GM12878 (cell line): Measurements from ENCODE around the gene CDR2L. TPM values are rescaled to one million over a fixed set of nuclear protein-coding genes. Genes with fewer than 3 reads are reported as not detected.
A peak's percentile ranks its signal among the peaks of the same experiment; 100 is the strongest.

ENCODE experiments used
- ATAC-seq: fragments of 200-7000 bp; cut with Tn5 transposase; 3 replicates; pipeline ENCODE4 v1.9.1; 2020; ENCODE audit warnings: mild to moderate bottlenecking, moderate library complexity
- BruUV-seq: library from RNA; stranded (reverse); fragments of 400-500 nt; replicated peaks from 2 replicates; lab custom pipeline; 2021; lab: Mats Ljungman, UMichigan
- CTCF ChIA-PET: fragments of 300-600 bp; sonication (Branson Sonifier 250); formaldehyde crosslinking; extraction: SDS; loops from one replicate; lab custom pipeline; 2021; ENCODE audit warnings: inconsistent platforms; lab: Yijun Ruan, JAX
- POLR2A ChIA-PET: fragments of 350-600 bp; formaldehyde crosslinking; extraction: SDS; loops from one replicate; lab custom pipeline; 2021; ENCODE audit warnings: inconsistent platforms; lab: Charles Lee
- RAD21 ChIA-PET: fragments of 300-600 bp; sonication (Branson Sonifier 250); formaldehyde crosslinking; loops from one replicate; lab custom pipeline; 2023; ENCODE audit warnings: antibody characterized with exemption; ENCODE audit not compliant: unreplicated experiment; lab: Charles Lee
- SMC1A ChIA-PET: fragments of 300-600 bp; sonication (Branson Sonifier 250); formaldehyde crosslinking; loops from one replicate; lab custom pipeline; 2023; ENCODE audit not compliant: unreplicated experiment, uncharacterized antibody; lab: Charles Lee
- DNase-seq: peaks from one replicate; pipeline ENCODE4 v3.0.0-alpha.2; 2011; ENCODE audit warnings: low read depth, low spot score
- FAIRE-seq: peaks from 3 replicates; lab custom pipeline; 2011; peaks lifted over from hg19 to GRCh38; lab: Jason Lieb, UNC
- H2AFZ ChIP-seq: 2 replicates; pipeline ENCODE4 v1.6.0; 2011; ENCODE audit warnings: low read depth, low read length, control low read depth; ENCODE audit not compliant: control insufficient read depth
- H3K27ac ChIP-seq: 2 replicates; pipeline ENCODE4 v1.5.1; 2011; ENCODE audit warnings: control low read depth; ENCODE audit not compliant: control insufficient read depth, insufficient read depth
- H3K27me3 ChIP-seq, 2 experiments: replicated peaks in 1 of 2; 2 replicates each; pipeline versions ENCODE4 v1.6.0 to v1.6.1; 2011; ENCODE audit warnings: low read length in 1 of 2; ENCODE audit not compliant: control insufficient read depth in 2 of 2, insufficient read depth in 2 of 2
- H3K36me3 ChIP-seq, 2 experiments: 2 replicates each; pipeline ENCODE4 v1.5.1; 2011; ENCODE audit warnings: low read length in 1 of 2; ENCODE audit not compliant: control insufficient read depth in 2 of 2, insufficient read depth in 2 of 2
- H3K4me1 ChIP-seq: 2 replicates; pipeline ENCODE4 v1.6.1; 2011; ENCODE audit warnings: mild to moderate bottlenecking, low read length, moderate library complexity, mixed read lengths; ENCODE audit not compliant: control insufficient read depth, insufficient read depth
- H3K4me2 ChIP-seq: 2 replicates; pipeline ENCODE4 v1.6.0; 2011; ENCODE audit warnings: control low read depth; ENCODE audit not compliant: control insufficient read depth, insufficient read depth
- H3K4me3 ChIP-seq: fragments of 200-600 bp; sonication (generic); 2 replicates; pipeline ENCODE4 v1.5.1; 2016
- H3K79me2 ChIP-seq: 2 replicates; pipeline ENCODE4 v1.6.0; 2011; ENCODE audit warnings: low read length; ENCODE audit not compliant: control insufficient read depth, insufficient read depth
- H3K9ac ChIP-seq: 2 replicates; pipeline ENCODE4 v1.8.0; 2011; ENCODE audit warnings: low read length, control low read depth, mixed read lengths; ENCODE audit not compliant: control insufficient read depth, insufficient read depth
- H3K9me3 ChIP-seq: replicated peaks from 3 replicates; pipeline ENCODE4 v1.5.1; 2011; ENCODE audit warnings: mild to moderate bottlenecking, low read length; ENCODE audit not compliant: control insufficient read depth, insufficient read depth
- H4K20me1 ChIP-seq: 2 replicates; pipeline ENCODE4 v1.6.0; 2011; ENCODE audit not compliant: control insufficient read depth, insufficient read depth
- BCL11A ChIP-seq: IDR thresholded peaks from 2 replicates; pipeline ENCODE4 v1.6.1; 2011; ENCODE audit warnings: low read depth, low read length
- BHLHE40 ChIP-seq, 2 experiments: fragments of 450-650 bp in 1 of 2; IDR thresholded peaks; 2 replicates each; pipeline ENCODE4 v1.6.1; 2011 to 2017; ENCODE audit warnings: low read depth in 2 of 2, borderline replicate concordance in 1 of 2, improper control_type of control experiment in 1 of 2, low read length in 1 of 2, mild to moderate bottlenecking in 1 of 2
- CEBPZ ChIP-seq: fragments of 150-350 bp; IDR thresholded peaks from 2 replicates; pipeline ENCODE4 v1.6.1; 2016; ENCODE audit warnings: low read depth, low read length
- EZH2 ChIP-seq: IDR thresholded peaks from 2 replicates; pipeline ENCODE4 v1.6.1; 2012; ENCODE audit warnings: low read depth, mild to moderate bottlenecking, control low read depth, inconsistent platforms, low read length, borderline replicate concordance; ENCODE audit not compliant: control insufficient read depth
- HDGF ChIP-seq: fragments of 450-650 bp; IDR thresholded peaks from 2 replicates; pipeline ENCODE4 v1.6.1; 2016; ENCODE audit warnings: antibody characterized with exemption
- RAD51 ChIP-seq: fragments of 450-650 bp; IDR thresholded peaks from 2 replicates; pipeline ENCODE4 v1.6.1; 2016; ENCODE audit warnings: moderate library complexity, mild to moderate bottlenecking, inconsistent platforms
- RELA ChIP-seq: fragments of 450-650 bp; IDR thresholded peaks from 2 replicates; pipeline ENCODE4 v1.8.0; 2014; ENCODE audit warnings: borderline replicate concordance; ENCODE audit not compliant: partially characterized antibody
- SMAD5 ChIP-seq: IDR thresholded peaks from 2 replicates; pipeline ENCODE4 v1.6.1; 2016; ENCODE audit warnings: antibody characterized with exemption, low read depth
- TAF1 ChIP-seq: IDR thresholded peaks from 2 replicates; pipeline ENCODE4 v1.6.1; 2011; ENCODE audit warnings: mild to moderate bottlenecking, low read depth, low read length, borderline replicate concordance
- ZNF622 ChIP-seq: fragments of 450-650 bp; IDR thresholded peaks from 2 replicates; pipeline ENCODE4 v1.6.1; 2017; ENCODE audit warnings: mild to moderate bottlenecking, inconsistent platforms
- WGBS: methylation state at CpG from one replicate; pipeline ENCODE4 v1.1.6; 2016; ENCODE audit warnings: low lambda C conversion rate; ENCODE audit not compliant: insufficient replicate concordance, insufficient coverage; ENCODE audit errors: missing lambda C conversion rate; 5-methylcytosine and 5-hydroxymethylcytosine counted together
- in situ Hi-C: fragments of 300-500 bp; cut with MboI; formaldehyde crosslinking; loops from 9 replicates; pipeline ENCODE4 v1.14.3; 2018; ENCODE audit warnings: mixed read lengths
- intact Hi-C: fragments of 100-400 bp; cut with micrococcal nuclease; formaldehyde crosslinking; loops from one replicate; pipeline ENCODE4 v1.14.2; 2022; ENCODE audit not compliant: unreplicated experiment
- polyA plus RNA-seq, 11 experiments: library from polyadenylated mRNA; depleted of rRNA in 4 of 11; unstranded in 6 of 11; stranded (reverse) in 5 of 11; fragments of >200 nt; fragmentation: Nextera tagmentation in 4 of 11; fragmentation: Illumina TruSeq in 1 of 11; extraction: Ambion mirVana in 4 of 11; extraction: Trizol in 1 of 11; gene quantifications; 1 replicate in 1 of 11; 2 replicates in 10 of 11; pipeline versions ENCODE4 v1.2.1 to v1.2.3, GENCODE V29; 2011 to 2016; ENCODE audit warnings: inconsistent platforms in 2 of 11, missing spikeins in 2 of 11, low read depth in 1 of 11
- total RNA-seq, 4 experiments: library from RNA; depleted of rRNA in 3 of 4; stranded (reverse); fragments of >200 nt in 3 of 4; fragmentation: Illumina TruSeq in 1 of 4; extraction: Trizol in 1 of 4; gene quantifications; 2 replicates each; pipeline versions ENCODE4 v1.2.1 to v1.2.3, GENCODE V29; 2013 to 2021
- TF ChIP-seq, protein P1 (sequence below): fragments of 450-650 bp; IDR thresholded peaks from 2 replicates; pipeline ENCODE4 v1.6.1; 2017; ENCODE audit warnings: mild to moderate bottlenecking, low read depth, inconsistent platforms; ENCODE audit not compliant: poor library complexity, severe bottlenecking

Gene CDR2L
- total and polyA plus RNA-seq, 10 of the 15 experiments (the other 5 are each of a cell fraction or from before 2014, with no cell fraction given), result 0.03 to 0.18 (median 0.04) TPM; not detected in 6

- TF ChIP-seq CEBPZ (no peak), SMAD5 (no peak), EZH2 (no peak), HDGF (no peak), ZNF622 (no peak)
- TF ChIP-seq, all 136 proteins: peak for 0
These were observed 23.1 kb upstream of the CDR2L start (continued) for GRCh38 chr17:74964246-74964761.

DNA sequence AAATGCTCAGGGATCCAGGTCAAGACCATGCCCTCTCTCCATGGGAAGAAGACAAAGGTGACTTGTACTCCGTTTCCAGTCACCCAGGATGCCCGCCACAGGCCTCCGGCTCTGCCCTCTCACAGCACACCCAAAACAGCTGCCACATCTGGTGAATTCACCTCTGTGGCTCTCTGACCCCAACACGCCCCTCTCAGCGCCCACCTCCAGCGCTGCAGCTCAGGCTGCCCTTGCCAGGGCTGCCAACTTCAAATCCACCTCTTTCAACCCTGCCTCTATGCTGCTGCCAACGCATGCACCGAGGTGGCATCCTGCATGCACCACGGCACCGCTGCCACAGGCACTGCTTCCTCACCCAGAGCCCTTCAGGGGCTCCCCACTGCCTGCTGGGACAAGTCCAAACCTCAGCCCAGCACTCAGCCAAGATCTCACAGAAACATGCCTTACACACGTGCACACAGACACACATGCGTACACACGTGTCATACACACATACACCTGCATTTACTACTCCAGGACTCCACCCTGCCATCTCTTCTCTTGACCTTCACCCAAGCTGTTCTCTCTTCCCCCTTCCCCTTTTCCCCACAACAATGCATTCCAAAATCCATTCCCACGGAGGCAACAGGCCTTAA, 22.3 kb upstream of the CDR2L start:
- H3K36me3 ChIP-seq, result no peaks in the 10 kb centered on the region
- intact Hi-C loops, result loop anchor here (5.0 to 10.0 kb wide), 4 partner anchors 70 to 450 kb away; no protein-coding TSS in a partner anchor
- TF ChIP-seq BCL11A (no peak), RELA (no peak), TAF1 (no peak), RAD51 (no peak), BHLHE40 (IDR thresholded peaks at IDR 0.05; ENCODE audit: borderline replicate concordance in 1 of 2, low read depth in 2 of 2, low read length in 1 of 2) (peak in 1 of 2 experiments; percentile 18; a peak in 1 of 4 replicates)
- TF ChIP-seq, protein P1, sequence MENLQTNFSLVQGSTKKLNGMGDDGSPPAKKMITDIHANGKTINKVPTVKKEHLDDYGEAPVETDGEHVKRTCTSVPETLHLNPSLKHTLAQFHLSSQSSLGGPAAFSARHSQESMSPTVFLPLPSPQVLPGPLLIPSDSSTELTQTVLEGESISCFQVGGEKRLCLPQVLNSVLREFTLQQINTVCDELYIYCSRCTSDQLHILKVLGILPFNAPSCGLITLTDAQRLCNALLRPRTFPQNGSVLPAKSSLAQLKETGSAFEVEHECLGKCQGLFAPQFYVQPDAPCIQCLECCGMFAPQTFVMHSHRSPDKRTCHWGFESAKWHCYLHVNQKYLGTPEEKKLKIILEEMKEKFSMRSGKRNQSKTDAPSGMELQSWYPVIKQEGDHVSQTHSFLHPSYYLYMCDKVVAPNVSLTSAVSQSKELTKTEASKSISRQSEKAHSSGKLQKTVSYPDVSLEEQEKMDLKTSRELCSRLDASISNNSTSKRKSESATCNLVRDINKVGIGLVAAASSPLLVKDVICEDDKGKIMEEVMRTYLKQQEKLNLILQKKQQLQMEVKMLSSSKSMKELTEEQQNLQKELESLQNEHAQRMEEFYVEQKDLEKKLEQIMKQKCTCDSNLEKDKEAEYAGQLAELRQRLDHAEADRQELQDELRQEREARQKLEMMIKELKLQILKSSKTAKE, result no peak
- ChIA-PET POLR2A (no interaction called here), SMC1A (no interaction called here), CTCF (interaction anchor here (1.1 to 5.5 kb wide), 2 partner anchors 41 to 150 kb away, joined by 3 to 100 read pairs; partner anchors contain the start of gene OTOP2), RAD21 (no interaction called here)
- H4K20me1 ChIP-seq, result no peaks in the 10 kb centered on the region
- H3K4me3 ChIP-seq, result no peak overlapping the region
- 26% methylated on average over 14 of the region's 14 CpGs for WGBS
- H3K27ac ChIP-seq, result no peak overlapping the region
- H3K79me2 ChIP-seq, result no peaks in the 10 kb centered on the region
- no peak overlapping the region for H3K4me2 ChIP-seq
- DNase-seq (no peak), FAIRE-seq (no peak), ATAC-seq (no peak)
- H3K4me1 ChIP-seq, result no peaks in the 10 kb centered on the region; the same call in 1 of the 2 replicates
- H3K27me3 ChIP-seq, result no peaks in the 10 kb centered on the region
- no TSS peak for BruUV-seq
- H3K9ac ChIP-seq, result no peak overlapping the region
- in situ Hi-C loops, result loop anchor here (5.0 kb wide), 2 partner anchors 237 to 447 kb away; no protein-coding TSS in a partner anchor
- no peak overlapping the region for H2AFZ ChIP-seq
- no peaks in the 10 kb centered on the region for H3K9me3 ChIP-seq
